Stomach (tissue), 9 donors: ENCODE data around the gene SRP68. TPM values are rescaled to one million over a fixed set of nuclear protein-coding genes. Genes with fewer than 3 reads are reported as not detected.

Experiments
- DNase-seq, 2 donors: peaks; one replicate each; pipeline versions ENCODE4 v3.0.0 to v3.0.0-alpha.2; 2013 to 2019
- H3K27ac ChIP-seq, 5 donors: fragments of 200-600 bp in 4 of 5; sonication (generic) in 4 of 5; one replicate each; pipeline ENCODE4 v1.5.1; 2013 to 2019; ENCODE audit warnings: mild to moderate bottlenecking in 1 of 5, moderate library complexity in 1 of 5
- H3K27me3 ChIP-seq, 3 donors: fragments of 200-600 bp; sonication (generic); one replicate each; pipeline ENCODE4 v1.5.1; 2017 to 2019; ENCODE audit warnings: mixed run types in 1 of 3
- H3K36me3 ChIP-seq, 4 donors: fragments of 200-600 bp; sonication (generic); 1 replicate in 3 of 4; 2 replicates in 1 of 4; pipeline ENCODE4 v1.5.1; 2016 to 2019
- H3K4me1 ChIP-seq, 4 donors: fragments of 200-600 bp; sonication (generic); one replicate each; pipeline ENCODE4 v1.5.1; 2016 to 2019
- H3K4me3 ChIP-seq, 4 donors: fragments of 200-600 bp; sonication (generic) in 3 of 4; one replicate each; pipeline ENCODE4 v1.5.1; 2016 to 2019; ENCODE audit warnings: mild to moderate bottlenecking in 1 of 4
- H3K9me3 ChIP-seq, 4 donors: fragments of 200-600 bp; sonication (generic); one replicate each; pipeline ENCODE4 v1.5.1; 2016 to 2019
- CTCF ChIP-seq, 7 experiments: fragments of 450-650 bp in 4 of 7; fragments of 200-600 bp in 3 of 7; sonication (generic) in 3 of 7; IDR thresholded peaks; one replicate each; pipeline ENCODE4 v1.5.1; 2016 to 2019; ENCODE audit warnings: antibody characterized with exemption in 7 of 7, control low read depth in 2 of 7, mild to moderate bottlenecking in 1 of 7
- EP300 ChIP-seq: sonication (generic); formaldehyde crosslinking; IDR thresholded peaks from one replicate; pipeline ENCODE4 v1.6.1; 2017; ENCODE audit warnings: antibody characterized with exemption
- POLR2A ChIP-seq, 4 donors: fragments of 450-650 bp; IDR thresholded peaks; one replicate each; pipeline ENCODE4 v1.6.1; 2016; ENCODE audit warnings: antibody characterized with exemption in 4 of 4, control low read depth in 2 of 4, mild to moderate bottlenecking in 1 of 4, moderate library complexity in 1 of 4
- POLR2AphosphoS5 ChIP-seq, 3 donors: sonication (generic); formaldehyde crosslinking; IDR thresholded peaks; one replicate each; pipeline ENCODE4 v1.6.1; 2016; ENCODE audit warnings: antibody characterized with exemption in 3 of 3
- WGBS, 5 donors: extraction: QIAGEN DNeasy Blood & Tissue Kit in 3 of 5; methylation state at CpG; one replicate each; pipeline versions ENCODE4 v1.1.5 to v1.1.7; 2013 to 2018; 5-methylcytosine and 5-hydroxymethylcytosine counted together
- intact Hi-C: fragments of 100-400 bp; cut with DNase I; formaldehyde crosslinking; loops from one replicate; pipeline ENCODE4 v1.15.1; 2023; ENCODE audit warnings: low total_unique reads
- polyA plus RNA-seq, 3 donors: library from polyadenylated mRNA; stranded (reverse); fragments of 200-250 nt; gene quantifications; one replicate each; pipeline ENCODE4 v1.2.3, GENCODE V29; 2013
- total RNA-seq, 5 donors: library from RNA; depleted of rRNA; stranded (reverse); fragments of >200 nt; gene quantifications; one replicate each; pipeline versions ENCODE4 v1.1.0 to v1.2.3, GENCODE V29; 2014 to 2016
- donor health status: healthy with polysubstance abuse.
- donor health status: Bipolar disorder and iron deficiency.
- donor health status: healthy.

The SRP68 gene
- total and polyA plus RNA-seq, 8 donors: 24.6 to 49.8 (median 42.9) TPM

DNA sequence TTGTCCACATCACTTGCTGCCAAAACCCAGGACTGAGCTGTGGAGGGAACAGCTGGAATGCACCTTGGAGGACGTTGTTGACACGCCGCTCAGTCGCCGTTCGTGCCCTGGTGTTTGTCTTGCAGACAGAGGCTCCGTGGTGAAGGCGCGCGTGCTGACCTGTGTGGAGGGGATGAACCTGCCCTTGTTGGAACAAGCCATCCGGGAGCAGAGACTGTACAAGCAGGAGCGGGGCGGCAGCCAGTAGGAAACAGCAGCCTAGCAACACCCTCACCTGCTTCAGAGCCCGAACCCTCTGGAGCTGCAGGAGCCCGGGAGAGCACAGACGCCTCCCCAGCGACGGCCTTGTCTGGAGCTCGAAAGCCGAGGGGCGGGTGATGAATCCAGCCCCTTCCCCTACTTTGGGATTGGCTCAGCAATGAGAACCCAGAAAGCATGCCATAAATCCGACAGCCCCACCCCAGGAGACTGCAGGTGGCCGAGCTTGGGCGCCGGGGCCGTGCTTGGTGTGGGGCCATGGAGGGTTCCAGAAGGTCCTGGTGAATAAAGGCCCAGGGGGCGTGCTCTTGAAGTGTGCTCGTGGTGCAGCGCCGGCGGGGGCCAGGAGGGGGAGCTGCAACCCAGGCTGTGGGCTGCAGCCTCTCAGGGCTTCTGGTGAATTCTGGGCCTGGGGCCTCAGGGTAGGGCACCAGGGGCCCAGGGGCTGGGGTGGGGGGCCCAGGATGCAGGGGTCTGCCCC is 72.1 kb downstream of the SRP68 start:
- peak; percentile 58 to 81 for DNase-seq
- Histone ChIP-seq H3K4me3 (no peak overlapping the region), H3K36me3 (peaks cover 0 to 45% (median 21%) of the 10 kb centered on the region in 4 donors), H3K4me1 (peaks cover 27 to 61% (median 45%) of the 10 kb centered on the region in 4 donors), H3K27me3 (no peaks in the 10 kb centered on the region), H3K27ac (peak overlapping the region in 2 of 5 donors; percentile 18 to 36), H3K9me3 (no peaks in the 10 kb centered on the region)
- intact Hi-C loops: loop anchor here (5.0 kb wide), 1 partner anchor 93 kb away; no protein-coding TSS in a partner anchor
- 49 to 63% (median 58%) methylated on average over 24 to 31 of the region's 31 CpGs for WGBS, 5 donors
- TF ChIP-seq EP300: no peak
- peak in 4 of 7 experiments; percentile 49 to 73 (median 63) for TF ChIP-seq CTCF (IDR thresholded peaks at IDR 0.05)

DNA sequence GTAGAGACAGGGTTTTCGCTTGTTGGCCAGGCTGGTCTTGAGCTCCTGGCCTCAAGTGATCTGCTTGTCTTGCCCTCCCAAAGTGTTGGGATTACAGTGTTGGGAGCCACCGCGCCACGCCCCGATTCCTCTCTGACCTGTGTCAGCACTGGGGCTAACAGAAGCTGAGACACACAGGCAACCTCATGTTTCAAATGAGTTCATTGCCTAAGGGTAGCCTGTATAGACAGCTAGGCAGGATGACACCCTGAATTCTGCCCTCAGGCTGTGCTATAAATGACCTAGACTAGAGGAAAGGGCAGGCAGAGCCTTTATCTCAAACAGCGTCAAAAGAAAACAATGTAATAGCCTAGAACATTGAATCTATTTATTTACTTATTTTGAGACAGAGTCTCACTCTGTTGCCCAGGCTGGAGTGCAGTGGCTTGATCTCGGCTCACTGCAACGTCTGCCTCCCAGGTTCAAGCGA is 74.0 kb downstream of the SRP68 start:
- no peak for DNase-seq
- peaks cover 21 to 51% (median 41%) of the 10 kb centered on the region in 4 donors for H3K4me1 ChIP-seq
- no peaks in the 10 kb centered on the region for H3K27me3 ChIP-seq
- H3K27ac ChIP-seq: no peak overlapping the region
- WGBS, 5 donors: 78 to 90% (median 84%) methylated on average over 9 of the region's 9 CpGs
- no peak overlapping the region for H3K4me3 ChIP-seq
- peaks cover 6 to 46% (median 32%) of the 10 kb centered on the region in 4 donors for H3K36me3 ChIP-seq
- TF ChIP-seq CTCF (IDR thresholded peaks at IDR 0.05) (no peak), POLR2AphosphoS5 (IDR thresholded peaks at IDR 0.05) (no peak), POLR2A (IDR thresholded peaks at IDR 0.05) (no peak), EP300 (no peak)
- no peaks in the 10 kb centered on the region for H3K9me3 ChIP-seq
- intact Hi-C loops: no loop called here

DNA sequence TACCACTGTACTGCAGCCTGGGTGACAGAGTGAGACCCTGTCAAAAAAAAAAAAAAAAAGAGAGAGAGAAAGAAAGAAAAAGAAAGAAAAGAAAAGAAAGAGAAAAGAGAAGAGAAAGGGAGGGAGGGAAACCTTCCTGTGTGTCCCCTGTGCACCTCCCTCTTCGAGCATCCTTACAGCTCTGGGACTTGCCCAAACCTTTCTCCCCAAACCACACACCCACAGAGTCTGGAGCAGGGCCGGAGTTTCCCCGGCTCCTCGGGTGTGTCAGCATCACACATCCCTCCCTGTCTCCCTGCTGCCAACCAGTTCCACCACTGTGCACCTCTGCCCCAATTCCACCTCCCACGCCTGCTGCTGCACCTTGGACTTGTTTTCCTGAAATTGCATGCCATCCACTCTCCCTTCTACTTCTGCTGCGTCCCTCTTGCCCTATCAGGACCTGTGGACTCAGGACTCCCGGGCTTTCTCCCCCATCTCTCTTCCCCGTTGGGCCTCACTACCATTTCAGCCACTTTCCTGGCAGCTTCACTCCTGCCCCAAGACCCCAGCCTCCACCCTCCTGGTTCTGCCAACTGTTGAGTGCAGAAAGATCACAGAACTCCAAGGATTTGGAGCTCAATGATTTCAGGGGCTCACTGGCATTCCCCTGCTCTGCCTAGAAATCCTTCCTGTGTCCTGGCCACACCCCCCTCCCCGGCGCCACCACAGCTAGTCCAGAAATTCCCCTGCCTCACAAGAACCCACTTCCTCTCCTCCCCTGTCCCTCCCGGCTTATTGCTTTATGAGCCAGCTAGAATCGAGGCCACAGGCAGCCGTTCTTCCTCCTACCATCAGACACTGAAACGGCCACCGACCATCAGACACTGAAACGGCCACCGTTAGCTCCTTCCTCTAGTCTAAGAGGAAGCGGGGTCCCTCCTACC is 75.4 kb downstream of the SRP68 start:
- TF ChIP-seq POLR2A (IDR thresholded peaks at IDR 0.05) (no peak), POLR2AphosphoS5 (IDR thresholded peaks at IDR 0.05) (peak in 2 of 3 donors; percentile 12 to 23)
- Histone ChIP-seq H3K27me3 (no peaks in the 10 kb centered on the region), H3K4me1 (peaks cover 17 to 46% (median 38%) of the 10 kb centered on the region in 4 donors), H3K9me3 (no peaks in the 10 kb centered on the region), H3K4me3 (no peak overlapping the region), H3K27ac (peak overlapping the region; percentile 33 to 67 (median 59)), H3K36me3 (peaks cover 11 to 52% (median 36%) of the 10 kb centered on the region in 4 donors)
- intact Hi-C loops: no loop called here
- WGBS, 5 donors: 33 to 44% (median 37%) methylated on average over 18 of the region's 18 CpGs
- peak; percentile 63 to 88 for DNase-seq

GRCh38 chr17:75995385-75995925 is 76.9 kb downstream of the SRP68 start:
- H3K4me1 ChIP-seq: peaks cover 17 to 40% (median 33%) of the 10 kb centered on the region in 4 donors
- H3K36me3 ChIP-seq: peaks cover 11 to 49% (median 45%) of the 10 kb centered on the region in 4 donors
- no peaks in the 10 kb centered on the region for H3K9me3 ChIP-seq
- intact Hi-C loops: no loop called here
- H3K4me3 ChIP-seq: no peak overlapping the region
- no peak for DNase-seq
- 85 to 96% (median 91%) methylated on average over 7 of the region's 7 CpGs for WGBS, 5 donors
- no peak overlapping the region for H3K27ac ChIP-seq
- H3K27me3 ChIP-seq: no peaks in the 10 kb centered on the region
- no peak for TF ChIP-seq POLR2A (IDR thresholded peaks at IDR 0.05)
- TF ChIP-seq CTCF (IDR thresholded peaks at IDR 0.05): no peak
- no peak for TF ChIP-seq POLR2AphosphoS5 (IDR thresholded peaks at IDR 0.05)
- TF ChIP-seq EP300: no peak
